Prostate gland (tissue), 2 donors: ENCODE results near the gene ZNF277.

Experiments
- POLR2A ChIP-seq: fragments of 450-650 bp; IDR thresholded peaks from one replicate; pipeline ENCODE4 v1.6.1; 2016; ENCODE audit warnings: antibody characterized with exemption, mild to moderate bottlenecking
- TF ChIP-seq, protein P1 (sequence below), 4 experiments: fragments of 200-600 bp in 2 of 4; fragments of 450-650 bp in 2 of 4; sonication (generic) in 2 of 4; IDR thresholded peaks; 1 replicate in 3 of 4; 2 replicates in 1 of 4; pipeline ENCODE4 v1.5.1; 2016 to 2019; ENCODE audit warnings: antibody characterized with exemption in 4 of 4, mild to moderate bottlenecking in 2 of 4, moderate library complexity in 2 of 4

DNA sequence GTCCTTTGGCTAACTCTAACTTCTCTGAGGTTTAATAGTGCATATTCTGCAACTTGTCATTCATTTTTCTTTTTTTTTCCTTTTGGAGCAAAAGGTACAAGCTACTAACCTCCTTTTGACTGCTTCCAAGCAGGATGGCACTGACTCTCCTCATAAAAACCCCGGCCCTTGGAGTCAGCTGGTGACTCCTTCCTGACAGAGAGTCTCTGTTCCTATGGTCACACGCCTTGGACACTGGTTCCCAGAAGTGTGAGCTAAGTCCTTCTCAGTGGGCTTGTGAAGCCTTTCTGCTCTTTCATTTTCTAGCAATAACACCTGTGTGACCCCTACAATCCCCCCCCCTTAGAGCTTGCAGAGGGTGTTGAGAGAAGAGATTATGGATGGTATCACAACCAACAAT lies 22.0 kb upstream of the ZNF277 start:
- no peak for TF ChIP-seq POLR2A
- TF ChIP-seq, protein P1, sequence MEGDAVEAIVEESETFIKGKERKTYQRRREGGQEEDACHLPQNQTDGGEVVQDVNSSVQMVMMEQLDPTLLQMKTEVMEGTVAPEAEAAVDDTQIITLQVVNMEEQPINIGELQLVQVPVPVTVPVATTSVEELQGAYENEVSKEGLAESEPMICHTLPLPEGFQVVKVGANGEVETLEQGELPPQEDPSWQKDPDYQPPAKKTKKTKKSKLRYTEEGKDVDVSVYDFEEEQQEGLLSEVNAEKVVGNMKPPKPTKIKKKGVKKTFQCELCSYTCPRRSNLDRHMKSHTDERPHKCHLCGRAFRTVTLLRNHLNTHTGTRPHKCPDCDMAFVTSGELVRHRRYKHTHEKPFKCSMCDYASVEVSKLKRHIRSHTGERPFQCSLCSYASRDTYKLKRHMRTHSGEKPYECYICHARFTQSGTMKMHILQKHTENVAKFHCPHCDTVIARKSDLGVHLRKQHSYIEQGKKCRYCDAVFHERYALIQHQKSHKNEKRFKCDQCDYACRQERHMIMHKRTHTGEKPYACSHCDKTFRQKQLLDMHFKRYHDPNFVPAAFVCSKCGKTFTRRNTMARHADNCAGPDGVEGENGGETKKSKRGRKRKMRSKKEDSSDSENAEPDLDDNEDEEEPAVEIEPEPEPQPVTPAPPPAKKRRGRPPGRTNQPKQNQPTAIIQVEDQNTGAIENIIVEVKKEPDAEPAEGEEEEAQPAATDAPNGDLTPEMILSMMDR (IDR thresholded peaks at IDR 0.05): no peak
